Right renal cortex interstitium (tissue), 3 donors: Measurements from ENCODE around the gene NLRP5. TPM values are rescaled to one million over a fixed set of nuclear protein-coding genes. Genes with fewer than 3 reads are reported as not detected.
"Not testable (repeated sequence)": the region's sequence is repeated elsewhere in the genome, so short reads cannot be mapped to it uniquely, and the experiment has no call there.

Source experiments
- DNase-seq, 3 donors: peaks; one replicate each; pipeline ENCODE4 v3.0.0-alpha.2; 2013; ENCODE audit warnings: low read depth in 3 of 3, low spot score in 2 of 3
- polyA plus RNA-seq, 3 donors: library from polyadenylated mRNA; unstranded; fragments of 120-200 nt; gene quantifications; one replicate each; pipeline ENCODE4 v1.2.1, GENCODE V29; 2013; ENCODE audit not compliant: insufficient read length in 3 of 3

Gene NLRP5
- polyA plus RNA-seq, 3 donors = not detected

- no peak for DNase-seq
Measured at GRCh38 chr19:56097776-56098175, 111.2 kb downstream of the NLRP5 start.

- not testable (repeated sequence) for DNase-seq
Measured at GRCh38 chr19:56098237-56098636, 111.7 kb downstream of the NLRP5 start.

DNA sequence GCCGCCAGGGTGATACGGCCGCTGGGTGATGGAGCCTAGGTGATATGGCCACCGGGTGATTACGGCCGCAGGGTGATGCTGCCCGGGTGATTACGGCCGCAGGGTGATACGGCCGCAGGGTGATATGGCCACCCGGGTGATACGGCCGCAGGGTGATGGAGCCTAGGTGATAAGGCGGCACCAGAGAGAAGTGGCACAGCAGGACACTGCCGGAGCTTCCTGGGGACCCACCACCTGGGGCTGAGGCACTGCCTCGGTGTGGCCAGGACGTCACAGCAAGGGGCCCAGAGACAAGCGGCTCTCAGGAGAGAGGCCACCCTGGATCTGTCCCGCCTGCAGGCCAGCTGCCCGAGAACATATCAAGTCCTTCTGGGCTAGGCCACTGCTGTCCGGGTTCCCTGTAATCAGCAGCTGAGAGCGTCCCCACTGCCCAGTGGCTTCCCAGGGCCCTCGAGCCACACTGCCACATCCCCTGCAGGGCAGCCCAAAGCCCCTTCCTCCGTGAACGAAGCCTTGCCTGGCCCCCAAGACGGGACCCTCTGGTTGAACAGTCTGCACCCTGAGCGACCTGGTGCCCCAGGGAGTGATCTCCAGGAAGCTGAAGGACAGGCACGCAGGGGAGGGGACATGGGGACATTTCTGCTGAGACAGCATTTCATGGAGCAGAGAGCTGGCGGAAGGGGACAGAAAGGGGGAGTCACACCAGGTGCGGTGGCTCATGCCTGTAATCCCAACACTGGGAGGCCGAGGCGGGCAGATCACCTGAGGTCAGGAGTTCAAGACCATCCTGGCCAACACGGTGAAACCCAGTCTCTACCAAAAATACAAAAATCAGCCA lies 112.4 kb downstream of the NLRP5 start:
- no peak for DNase-seq

GRCh38 chr19:56099638-56100539 lies 113.3 kb downstream of the NLRP5 start:
- no peak for DNase-seq

- no peak for DNase-seq
Measured at GRCh38 chr19:56101095-56101494, 114.5 kb downstream of the NLRP5 start.

DNA sequence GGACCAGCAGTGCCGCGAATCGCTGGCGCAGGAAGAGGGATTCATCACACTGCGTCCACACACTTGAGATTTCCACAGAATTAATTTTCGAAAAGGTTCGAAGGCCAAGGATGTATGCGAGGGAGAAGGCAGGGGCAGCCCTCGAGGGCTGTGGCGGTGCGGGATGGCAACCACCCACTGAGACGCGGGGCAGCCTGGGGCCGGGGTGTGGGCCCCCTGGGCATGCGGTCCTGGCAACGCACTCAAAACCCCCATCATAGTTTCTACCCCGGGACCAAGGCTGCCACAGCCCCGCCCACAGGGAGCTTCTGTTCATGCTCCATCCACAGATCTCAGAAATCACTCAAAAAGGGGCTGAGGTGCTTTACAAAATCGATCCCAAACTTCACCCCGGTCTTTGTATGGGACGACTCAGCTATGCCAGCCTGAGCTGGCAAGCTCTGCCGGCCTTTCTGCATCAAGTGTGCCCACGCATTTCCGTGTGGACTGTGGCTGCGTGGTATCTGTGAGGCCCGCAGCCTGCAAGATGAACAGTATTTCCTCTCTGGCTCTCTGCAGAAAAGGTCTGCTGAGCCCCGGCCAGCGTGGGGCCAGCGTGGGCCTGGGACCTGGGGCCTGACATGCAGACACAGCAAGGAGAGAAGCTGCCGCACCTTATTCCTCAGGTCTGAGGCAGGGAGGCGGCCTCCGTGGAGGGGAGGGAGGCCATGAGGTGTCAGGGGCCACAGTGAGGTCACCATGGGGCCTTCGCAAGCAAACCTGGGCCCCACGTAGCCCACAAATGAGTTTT lies 115.4 kb downstream of the NLRP5 start:
- DNase-seq = no peak

- DNase-seq = no peak
Measured at GRCh38 chr19:56103027-56103614, 116.5 kb downstream of the NLRP5 start.

- DNase-seq = no peak
Measured at GRCh38 chr19:56104423-56104822, 117.8 kb downstream of the NLRP5 start.

GRCh38 chr19:56105090-56105701 lies 118.6 kb downstream of the NLRP5 start:
- no peak for DNase-seq

DNA sequence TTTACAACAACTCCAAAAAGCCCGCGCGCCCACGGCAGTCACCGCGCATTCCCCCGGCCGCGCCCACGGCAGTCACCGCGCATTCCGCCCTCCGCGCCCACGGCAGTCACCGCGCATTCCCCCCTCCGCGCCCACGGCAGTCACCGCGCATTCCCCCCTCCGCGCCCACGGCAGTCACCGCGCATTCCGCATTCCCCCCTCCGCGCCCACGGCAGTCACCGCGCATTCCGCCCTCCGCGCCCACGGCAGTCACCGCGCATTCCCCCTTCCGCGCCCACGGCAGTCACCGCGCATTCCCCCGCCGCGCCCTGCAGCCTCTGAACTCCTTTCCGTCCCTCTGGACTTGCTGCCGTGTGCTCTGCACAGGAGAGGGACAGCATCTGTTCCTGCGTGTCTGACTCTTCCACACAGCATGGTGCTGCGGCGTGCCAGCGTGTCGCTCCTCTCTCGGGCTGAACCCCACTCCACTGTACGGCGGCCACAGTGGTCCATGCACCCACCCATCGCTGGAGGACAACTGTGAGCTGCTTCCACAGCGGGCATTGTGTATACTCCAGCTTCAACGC lies 119.3 kb downstream of the NLRP5 start:
- DNase-seq = not testable (repeated sequence)

GRCh38 chr19:56106397-56106849 lies 119.8 kb downstream of the NLRP5 start:
- DNase-seq = no peak

DNA sequence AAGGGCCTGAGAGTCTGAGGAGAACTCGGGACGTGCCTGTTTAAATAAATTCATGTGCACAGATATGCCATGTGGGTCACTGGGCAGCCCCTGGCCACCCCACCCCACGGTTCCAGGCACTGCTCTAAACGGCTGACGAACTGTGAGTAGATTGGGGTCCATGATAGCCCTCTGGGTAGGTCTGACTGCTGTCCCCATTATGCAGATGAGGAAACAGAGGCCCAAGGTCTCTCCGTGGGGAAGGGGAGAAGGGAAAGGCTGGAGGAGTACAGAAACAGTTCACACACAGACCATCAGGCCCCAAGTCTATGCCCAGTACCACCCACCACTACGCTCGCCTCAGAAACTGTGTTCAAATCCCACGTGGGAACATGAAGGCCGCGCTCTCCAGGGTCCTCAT lies 120.4 kb downstream of the NLRP5 start:
- no peak for DNase-seq

DNA sequence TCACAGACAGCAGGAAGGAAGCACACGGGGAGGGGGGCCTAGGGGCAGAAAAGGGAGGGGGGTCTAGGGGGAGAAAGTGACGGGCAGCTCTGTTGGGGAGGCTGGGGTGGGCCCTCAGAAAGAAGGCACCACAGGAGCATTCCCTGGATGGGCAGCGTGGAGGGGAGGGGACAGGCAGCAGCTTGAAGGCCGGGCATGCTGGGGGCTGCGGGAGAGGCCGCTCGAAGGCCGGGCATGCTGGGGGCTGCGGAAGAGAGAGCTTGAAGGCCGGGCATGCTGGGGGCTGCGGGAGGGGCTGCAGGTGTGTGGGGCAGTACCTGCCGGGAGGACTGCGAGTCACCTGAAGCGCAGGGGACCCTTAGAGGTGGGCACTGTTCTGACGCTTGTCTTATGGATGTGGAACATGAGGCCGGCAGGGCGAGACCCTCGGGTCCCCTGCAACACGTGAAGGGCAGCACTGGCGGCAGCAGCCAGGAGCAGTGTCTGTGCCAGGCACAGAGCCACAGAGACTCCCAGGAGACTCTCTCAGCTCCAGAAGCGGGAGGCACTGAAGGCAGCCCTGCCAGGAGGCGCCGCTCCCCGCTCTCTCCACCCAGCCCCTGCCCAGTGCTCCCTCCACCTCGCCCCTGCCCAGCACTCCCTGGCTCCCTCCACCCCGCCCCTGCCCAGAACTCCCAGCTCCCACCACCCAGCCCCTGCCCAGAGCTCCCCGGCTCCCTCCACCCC lies 121.2 kb downstream of the NLRP5 start:
- no peak for DNase-seq

- DNase-seq = no peak
Measured at GRCh38 chr19:56108447-56109195, 122.0 kb downstream of the NLRP5 start.

DNA sequence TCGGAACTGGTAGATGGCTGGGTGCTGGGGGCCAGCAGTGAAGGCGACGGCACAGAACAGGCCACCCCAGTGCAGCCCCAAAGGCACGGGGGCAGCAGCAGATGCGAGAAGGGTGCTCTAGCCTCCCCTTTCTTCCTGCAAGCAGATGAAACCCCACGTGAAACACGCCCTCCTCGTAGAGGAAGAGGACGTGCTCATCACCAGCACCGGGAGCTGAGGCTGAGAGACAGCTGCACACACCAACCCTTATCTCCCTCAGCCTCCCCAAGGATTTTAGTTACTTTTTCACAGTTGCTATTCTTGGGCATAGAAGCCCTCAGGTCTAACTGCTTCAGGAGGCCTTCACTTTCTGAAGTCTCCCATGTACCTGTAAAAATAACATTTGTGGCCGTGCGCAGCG lies 122.7 kb downstream of the NLRP5 start:
- no peak for DNase-seq

GRCh38 chr19:56110515-56111448 lies 124.2 kb downstream of the NLRP5 start:
- no peak for DNase-seq
